Measurements from ENCODE around the gene ZNF74. TPM values are rescaled to one million over a fixed set of nuclear protein-coding genes. Genes with fewer than 3 reads are reported as not detected.
"Not testable (repeated sequence)": the region's sequence is repeated elsewhere in the genome, so short reads cannot be mapped to it uniquely, and the experiment has no call there.

The ZNF74 gene
- total RNA-seq, 1 experiment from 2014 or later = 15.6 TPM

DNA sequence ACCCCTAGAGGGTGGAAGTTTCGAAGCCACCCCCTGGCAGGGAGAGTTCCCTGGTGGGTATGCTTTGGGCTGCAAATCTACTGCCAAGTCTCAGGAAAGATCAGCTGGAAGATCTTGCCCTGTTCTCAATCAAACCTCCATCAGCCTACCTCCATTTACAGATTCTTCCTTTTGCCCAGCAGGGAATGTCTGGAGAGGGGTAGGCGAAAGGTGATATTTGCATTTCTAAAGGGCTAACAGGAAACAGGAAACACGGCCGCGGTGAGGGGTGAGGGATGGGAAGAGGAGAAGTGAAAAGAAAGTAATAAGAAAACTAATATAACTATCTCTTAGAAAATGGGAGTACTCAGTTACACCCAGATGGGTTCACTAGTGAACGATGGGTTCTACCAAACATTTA lies 22.3 kb upstream of the ZNF74 start:
- H3K36me3 ChIP-seq (ENCODE audit: control insufficient read depth, insufficient read depth, low read length); H3K36me3 Mint-ChIP-seq (ENCODE audit: insufficient read depth, unreplicated experiment); DNase-seq; intact Hi-C loops (cut with micrococcal nuclease; ENCODE audit: unreplicated experiment); H3K27ac Mint-ChIP-seq (ENCODE audit: unreplicated experiment); H3K27me3 ChIP-seq (replicated peaks; ENCODE audit: control insufficient read depth, insufficient read depth, low read length); H3K4me3 ChIP-seq (ENCODE audit: low read depth, low read length); POLR2A ChIA-PET; H3K9me3 Mint-ChIP-seq (ENCODE audit: unreplicated experiment); CTCF ChIA-PET; H3K4me1 ChIP-seq; H3K4me1 Mint-ChIP-seq (ENCODE audit: low read depth, unreplicated experiment); H3K9me3 ChIP-seq; H3K4me3 Mint-ChIP-seq (ENCODE audit: unreplicated experiment); BruUV-seq (replicated peaks): not testable (repeated sequence)
- H3K27me3 Mint-ChIP-seq (ENCODE audit: insufficient read depth, unreplicated experiment) = peaks cover 13% of the 10 kb centered on the region

DNA sequence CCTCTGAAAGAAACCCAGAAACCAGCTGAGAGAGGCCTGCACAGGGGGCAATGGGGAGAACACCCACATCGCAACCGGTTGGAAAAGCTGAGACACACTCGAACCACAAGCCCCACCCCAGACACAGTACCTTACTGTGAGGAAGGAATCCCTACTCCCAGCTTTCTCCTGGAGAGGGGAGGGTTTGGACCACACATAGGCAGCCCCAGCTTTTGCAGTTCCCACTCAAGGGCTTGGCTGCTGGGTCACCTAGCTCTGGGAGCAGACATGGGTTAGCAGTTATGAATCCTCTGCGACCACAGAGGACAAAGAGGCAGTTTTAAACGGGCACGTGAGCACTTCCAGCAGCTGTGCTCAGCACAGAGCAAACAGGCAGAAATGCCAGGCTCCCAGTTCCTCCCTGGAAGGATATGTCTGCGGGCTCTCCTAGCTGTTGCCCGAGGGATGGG lies 21.5 kb upstream of the ZNF74 start:
- H3K9me3 ChIP-seq; DNase-seq; H3K4me3 ChIP-seq (ENCODE audit: low read depth, low read length); H3K9me3 Mint-ChIP-seq (ENCODE audit: unreplicated experiment); H3K36me3 ChIP-seq (ENCODE audit: control insufficient read depth, insufficient read depth, low read length); CTCF ChIA-PET; H3K36me3 Mint-ChIP-seq (ENCODE audit: insufficient read depth, unreplicated experiment); H3K4me3 Mint-ChIP-seq (ENCODE audit: unreplicated experiment); H3K27me3 ChIP-seq (replicated peaks; ENCODE audit: control insufficient read depth, insufficient read depth, low read length); H3K4me1 Mint-ChIP-seq (ENCODE audit: low read depth, unreplicated experiment); intact Hi-C loops (cut with micrococcal nuclease; ENCODE audit: unreplicated experiment); H3K27ac Mint-ChIP-seq (ENCODE audit: unreplicated experiment); BruUV-seq (replicated peaks); POLR2A ChIA-PET; H3K4me1 ChIP-seq: not testable (repeated sequence)
- H3K27me3 Mint-ChIP-seq (ENCODE audit: insufficient read depth, unreplicated experiment) = peaks cover 13% of the 10 kb centered on the region

DNA sequence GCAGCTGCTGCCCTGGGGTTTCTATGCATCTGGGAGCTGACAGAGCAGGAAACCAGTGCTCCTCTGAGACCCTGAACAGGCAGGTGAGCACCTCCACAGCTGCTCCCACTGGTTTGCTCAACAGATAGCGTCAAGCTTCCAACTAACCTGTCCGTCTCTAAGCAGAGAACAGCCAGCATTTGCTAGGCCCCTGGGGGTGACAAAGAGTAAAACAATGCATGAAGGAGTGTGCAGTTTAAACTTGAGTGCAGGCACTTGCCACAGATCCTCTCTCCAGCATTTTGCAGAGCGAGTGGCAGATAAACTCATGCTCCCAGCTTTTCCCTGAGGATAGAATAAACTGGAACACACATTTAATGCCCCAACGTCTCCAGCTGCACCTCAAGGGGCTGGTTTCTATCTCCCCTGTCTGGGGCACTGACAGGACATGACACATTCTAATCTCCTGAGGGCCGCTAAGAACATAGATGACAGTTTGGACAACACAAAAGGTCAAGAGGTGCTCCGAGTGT lies 20.7 kb upstream of the ZNF74 start:
- H3K4me3 Mint-ChIP-seq (ENCODE audit: unreplicated experiment) = not testable (repeated sequence)

DNA sequence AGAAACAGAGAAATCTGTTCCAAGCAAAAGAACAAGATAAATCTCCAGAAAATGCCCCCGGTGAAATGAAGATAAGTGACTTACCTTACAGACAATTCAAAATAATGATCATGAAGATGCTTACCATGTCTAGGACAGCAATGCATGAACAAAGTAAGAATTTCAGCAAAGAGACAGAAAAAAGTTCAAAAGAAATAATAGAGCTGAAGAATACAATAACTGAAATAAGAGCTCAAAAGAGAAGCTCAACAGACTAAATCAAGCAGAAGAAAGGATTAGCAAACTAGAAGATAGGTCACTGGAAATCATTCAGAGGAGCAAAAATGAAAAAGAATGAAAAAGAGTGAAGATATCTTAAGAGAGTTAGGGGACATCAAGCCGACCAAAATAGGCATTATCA lies 19.8 kb upstream of the ZNF74 start:
- H3K9me3 Mint-ChIP-seq (ENCODE audit: unreplicated experiment); H3K27me3 ChIP-seq (replicated peaks; ENCODE audit: control insufficient read depth, insufficient read depth, low read length); H3K36me3 Mint-ChIP-seq (ENCODE audit: insufficient read depth, unreplicated experiment); H3K9me3 ChIP-seq; BruUV-seq (replicated peaks); H3K4me1 Mint-ChIP-seq (ENCODE audit: low read depth, unreplicated experiment); H3K36me3 ChIP-seq (ENCODE audit: control insufficient read depth, insufficient read depth, low read length); H3K4me3 ChIP-seq (ENCODE audit: low read depth, low read length); H3K27me3 Mint-ChIP-seq (ENCODE audit: insufficient read depth, unreplicated experiment); H3K4me1 ChIP-seq; DNase-seq; intact Hi-C loops (cut with micrococcal nuclease; ENCODE audit: unreplicated experiment); POLR2A ChIA-PET; H3K27ac Mint-ChIP-seq (ENCODE audit: unreplicated experiment); H3K4me3 Mint-ChIP-seq (ENCODE audit: unreplicated experiment); CTCF ChIA-PET: not testable (repeated sequence)

More for the DNA sequence above, 20.7 kb upstream of the ZNF74 start:
- CTCF ChIA-PET; H3K27ac Mint-ChIP-seq (ENCODE audit: unreplicated experiment); H3K4me1 ChIP-seq; POLR2A ChIA-PET; H3K9me3 Mint-ChIP-seq (ENCODE audit: unreplicated experiment); H3K36me3 Mint-ChIP-seq (ENCODE audit: insufficient read depth, unreplicated experiment); H3K36me3 ChIP-seq (ENCODE audit: control insufficient read depth, insufficient read depth, low read length); H3K4me1 Mint-ChIP-seq (ENCODE audit: low read depth, unreplicated experiment); H3K27me3 ChIP-seq (replicated peaks; ENCODE audit: control insufficient read depth, insufficient read depth, low read length); intact Hi-C loops (cut with micrococcal nuclease; ENCODE audit: unreplicated experiment); H3K9me3 ChIP-seq; DNase-seq; BruUV-seq (replicated peaks); H3K4me3 ChIP-seq (ENCODE audit: low read depth, low read length): not testable (repeated sequence)
- H3K27me3 Mint-ChIP-seq (ENCODE audit: insufficient read depth, unreplicated experiment) = peaks cover 12% of the 10 kb centered on the region

DNA sequence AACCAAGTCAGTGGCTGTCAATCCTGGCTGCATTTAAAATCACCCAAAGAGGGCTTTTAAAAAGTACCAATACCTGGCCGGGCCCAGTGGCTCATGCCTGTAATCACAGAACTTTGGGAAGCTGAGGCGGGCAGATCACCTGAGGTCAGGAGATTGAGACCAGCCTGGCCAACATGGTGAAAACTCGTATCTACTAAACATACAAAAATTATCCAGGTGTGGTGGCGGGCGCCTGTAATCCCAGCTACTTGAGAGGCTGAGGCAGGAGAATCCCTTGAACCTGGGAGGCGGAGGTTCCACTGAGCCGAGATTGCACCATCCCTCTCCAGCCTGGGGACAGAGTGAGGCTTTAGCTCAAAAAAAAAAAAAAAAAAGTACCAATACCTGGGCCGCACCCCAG lies 17.7 kb upstream of the ZNF74 start:
- H3K4me3 Mint-ChIP-seq (ENCODE audit: unreplicated experiment); DNase-seq; H3K4me1 ChIP-seq; H3K4me3 ChIP-seq (ENCODE audit: low read depth, low read length); BruUV-seq (replicated peaks); H3K36me3 Mint-ChIP-seq (ENCODE audit: insufficient read depth, unreplicated experiment); H3K27me3 Mint-ChIP-seq (ENCODE audit: insufficient read depth, unreplicated experiment); H3K36me3 ChIP-seq (ENCODE audit: control insufficient read depth, insufficient read depth, low read length); H3K9me3 Mint-ChIP-seq (ENCODE audit: unreplicated experiment); POLR2A ChIA-PET; H3K27ac Mint-ChIP-seq (ENCODE audit: unreplicated experiment); H3K9me3 ChIP-seq; H3K4me1 Mint-ChIP-seq (ENCODE audit: low read depth, unreplicated experiment); intact Hi-C loops (cut with micrococcal nuclease; ENCODE audit: unreplicated experiment); CTCF ChIA-PET; H3K27me3 ChIP-seq (replicated peaks; ENCODE audit: control insufficient read depth, insufficient read depth, low read length): not testable (repeated sequence)

DNA sequence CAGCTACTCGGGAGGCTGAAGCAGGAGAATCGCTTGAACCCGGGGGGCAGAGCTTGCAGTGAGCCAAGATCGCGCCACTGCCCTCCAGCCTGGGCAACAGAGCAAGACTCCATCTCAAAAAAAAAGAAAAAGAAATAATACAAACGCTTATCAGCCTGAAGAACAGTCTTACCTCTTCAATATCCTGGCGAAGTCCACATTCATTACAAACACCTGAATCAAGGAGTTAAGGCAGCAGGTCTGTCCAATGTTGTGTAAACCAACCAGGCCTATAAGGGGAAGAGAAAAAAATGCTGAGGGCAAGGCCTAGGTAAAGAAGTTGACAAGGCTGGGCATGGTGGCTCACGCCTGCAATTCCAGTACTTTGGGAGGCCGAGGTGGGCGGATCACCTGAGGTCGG lies 17.0 kb upstream of the ZNF74 start:
- H3K36me3 ChIP-seq (ENCODE audit: control insufficient read depth, insufficient read depth, low read length); H3K4me3 ChIP-seq (ENCODE audit: low read depth, low read length); H3K27me3 Mint-ChIP-seq (ENCODE audit: insufficient read depth, unreplicated experiment); H3K27ac Mint-ChIP-seq (ENCODE audit: unreplicated experiment); H3K4me3 Mint-ChIP-seq (ENCODE audit: unreplicated experiment); H3K9me3 Mint-ChIP-seq (ENCODE audit: unreplicated experiment); H3K4me1 ChIP-seq; BruUV-seq (replicated peaks); H3K36me3 Mint-ChIP-seq (ENCODE audit: insufficient read depth, unreplicated experiment); POLR2A ChIA-PET; CTCF ChIA-PET; H3K4me1 Mint-ChIP-seq (ENCODE audit: low read depth, unreplicated experiment); intact Hi-C loops (cut with micrococcal nuclease; ENCODE audit: unreplicated experiment); DNase-seq; H3K9me3 ChIP-seq; H3K27me3 ChIP-seq (replicated peaks; ENCODE audit: control insufficient read depth, insufficient read depth, low read length): not testable (repeated sequence)

All from Caco-2 (cell line).